Measurements from ENCODE around the gene IFRD2. TPM values are rescaled to one million over a fixed set of nuclear protein-coding genes. Genes with fewer than 3 reads are reported as not detected.
A peak's percentile ranks its signal among the peaks of the same experiment; 100 is the strongest.

The IFRD2 gene
- total and polyA plus RNA-seq, 9 of the 15 experiments (the other 6 are each of a cell fraction or from before 2014, with no cell fraction given): 30.5 to 115 (median 52.8) TPM

GRCh38 chr3:50246517-50246954 lies 45.7 kb downstream of the IFRD2 start (continued):
- TF ChIP-seq HNRNPL (IDR thresholded peaks at IDR 0.05; ENCODE audit: low read depth, low read length) (no peak), FIP1L1 (IDR thresholded peaks at IDR 0.05; ENCODE audit: low read depth, low read length, poor library complexity, severe bottlenecking) (peak; percentile 3), ZNF232 (CRISPR knock-in tag; IDR thresholded peaks at IDR 0.05) (no peak), KDM4B (IDR thresholded peaks at IDR 0.05; ENCODE audit: borderline replicate concordance in 2 of 2, low read depth in 1 of 2) (0 out of 4 replicates have a peak, but pooled peaks of 1 of the 2 experiments have one; percentile 3), ETV1 (tag; conservative IDR thresholded peaks at IDR 0.05; ENCODE audit: low read depth) (0 out of 2 replicates have a peak, but pooled peaks have one; percentile 21), PTRF (tag; IDR thresholded peaks at IDR 0.05) (no peak), MBD2 (IDR thresholded peaks at IDR 0.05; ENCODE audit: borderline replicate concordance, low read depth) (no peak), SMAD2 (IDR thresholded peaks at IDR 0.05; ENCODE audit: low read depth, low read length) (no peak), CEBPG (CRISPR knock-in tag; IDR thresholded peaks at IDR 0.05) (no peak), CEBPG (tag; conservative IDR thresholded peaks at IDR 0.05 in 1 of 2, IDR thresholded peaks at IDR 0.05 in 1 of 2) (no peak), TAF1 (IDR thresholded peaks at IDR 0.05; ENCODE audit: control insufficient read depth, extremely low read depth, insufficient read depth, low read length, severe bottlenecking) (peak; percentile 34), RCOR1 (IDR thresholded peaks at IDR 0.05; ENCODE audit: borderline replicate concordance in 1 of 2, low read depth in 2 of 2, low read length in 2 of 2) (peak in 1 of 2 experiments; percentile 24; a peak in 1 of 4 replicates), ZNF431 (CRISPR knock-in tag; IDR thresholded peaks at IDR 0.05) (no peak), SMAD4 (CRISPR knock-in tag; conservative IDR thresholded peaks at IDR 0.05) (no peak), ZNF395 (CRISPR knock-in tag; IDR thresholded peaks at IDR 0.05) (no peak), STAT6 (CRISPR knock-in tag; IDR thresholded peaks at IDR 0.05) (no peak), ZNF239 (CRISPR knock-in tag; IDR thresholded peaks at IDR 0.05) (no peak), ARNT (IDR thresholded peaks at IDR 0.05) (no peak), MXD1 (CRISPR knock-in tag; IDR thresholded peaks at IDR 0.05; ENCODE audit: borderline replicate concordance, poor library complexity, severe bottlenecking) (no peak), SNRNP70 (optimal IDR thresholded peaks at IDR 0.05; ENCODE audit: low read depth, low read length) (no peak), NR1H2 (CRISPR knock-in tag; IDR thresholded peaks at IDR 0.05) (no peak), ZBTB5 (IDR thresholded peaks at IDR 0.05) (no peak), POLR2B (IDR thresholded peaks at IDR 0.05; ENCODE audit: low read depth, partially characterized antibody) (no peak)
